ENCODE measurements around the gene KCNK1.
"Not testable (repeated sequence)": the region's sequence is repeated elsewhere in the genome, so short reads cannot be mapped to it uniquely, and the experiment has no call there.

KCNK1 gene

GRCh38 chr1:233664804-233665574, 51.1 kb downstream of the KCNK1 start:
- in situ Hi-C loops (cut with MboI; ENCODE audit: low sequenced_read_pairs) = no loop called here

GRCh38 chr1:233665575-233666270, 51.8 kb downstream of the KCNK1 start:
- in situ Hi-C loops (cut with MboI; ENCODE audit: low sequenced_read_pairs) = no loop called here

GRCh38 chr1:233667741-233668140, 53.8 kb downstream of the KCNK1 start:
- in situ Hi-C loops (cut with MboI; ENCODE audit: low sequenced_read_pairs) = no loop called here

- in situ Hi-C loops (cut with MboI; ENCODE audit: low sequenced_read_pairs) = no loop called here
Measured at GRCh38 chr1:233668146-233668724, 54.3 kb downstream of the KCNK1 start.

GRCh38 chr1:233668725-233669294, 54.9 kb downstream of the KCNK1 start:
- in situ Hi-C loops (cut with MboI; ENCODE audit: low sequenced_read_pairs) = no loop called here

GRCh38 chr1:233670363-233670762, 56.5 kb downstream of the KCNK1 start:
- in situ Hi-C loops (cut with MboI; ENCODE audit: low sequenced_read_pairs) = not testable (repeated sequence)

- in situ Hi-C loops (cut with MboI; ENCODE audit: low sequenced_read_pairs) = no loop called here
Measured at GRCh38 chr1:233671286-233671685, 57.4 kb downstream of the KCNK1 start.

GRCh38 chr1:233672732-233673131, 58.8 kb downstream of the KCNK1 start:
- in situ Hi-C loops (cut with MboI; ENCODE audit: low sequenced_read_pairs) = no loop called here

GRCh38 chr1:233673261-233673946, 59.5 kb downstream of the KCNK1 start:
- in situ Hi-C loops (cut with MboI; ENCODE audit: low sequenced_read_pairs) = no loop called here

GRCh38 chr1:233673947-233674431, 60.1 kb downstream of the KCNK1 start:
- in situ Hi-C loops (cut with MboI; ENCODE audit: low sequenced_read_pairs) = no loop called here

- in situ Hi-C loops (cut with MboI; ENCODE audit: low sequenced_read_pairs) = no loop called here
Measured at GRCh38 chr1:233675446-233675845, 61.5 kb downstream of the KCNK1 start.

GRCh38 chr1:233675893-233676292, 62.0 kb downstream of the KCNK1 start:
- in situ Hi-C loops (cut with MboI; ENCODE audit: low sequenced_read_pairs) = no loop called here

- in situ Hi-C loops (cut with MboI; ENCODE audit: low sequenced_read_pairs) = no loop called here
Measured at GRCh38 chr1:233677690-233678354, 63.9 kb downstream of the KCNK1 start.

- in situ Hi-C loops (cut with MboI; ENCODE audit: low sequenced_read_pairs) = no loop called here
Measured at GRCh38 chr1:233679030-233679429, 65.1 kb downstream of the KCNK1 start.

GRCh38 chr1:233679591-233680373, 65.9 kb downstream of the KCNK1 start:
- in situ Hi-C loops (cut with MboI; ENCODE audit: low sequenced_read_pairs) = no loop called here

GRCh38 chr1:233681285-233681684, 67.4 kb downstream of the KCNK1 start:
- in situ Hi-C loops (cut with MboI; ENCODE audit: low sequenced_read_pairs) = no loop called here

- in situ Hi-C loops (cut with MboI; ENCODE audit: low sequenced_read_pairs) = not testable (repeated sequence)
Measured at GRCh38 chr1:233686653-233687052, 72.7 kb downstream of the KCNK1 start.

GRCh38 chr1:233689017-233689747, 75.3 kb downstream of the KCNK1 start:
- in situ Hi-C loops (cut with MboI; ENCODE audit: low sequenced_read_pairs) = no loop called here

GRCh38 chr1:233689748-233690254, 75.9 kb downstream of the KCNK1 start:
- in situ Hi-C loops (cut with MboI; ENCODE audit: low sequenced_read_pairs) = no loop called here

Data from hTERT RPE-1 (cell line).